ENCODE data around the gene ERMARD.

- TF ChIP-seq CTCF (IDR thresholded peaks at IDR 0.05) (no peak), POLR2A (IDR thresholded peaks at IDR 0.05) (no peak)
Measured at GRCh38 chr6:169824848-169825557, 73.6 kb downstream of the ERMARD start.
